GM18907 (cell line): ENCODE data around the gene C16orf78.

Source experiments
- ATAC-seq: cut with Tn5 transposase; IDR thresholded peaks from one replicate; pipeline ENCODE4 v1.9.1; 2021; ENCODE audit warnings: mild to moderate bottlenecking, moderate library complexity; ENCODE audit not compliant: unreplicated experiment

C16orf78 gene, protein sequence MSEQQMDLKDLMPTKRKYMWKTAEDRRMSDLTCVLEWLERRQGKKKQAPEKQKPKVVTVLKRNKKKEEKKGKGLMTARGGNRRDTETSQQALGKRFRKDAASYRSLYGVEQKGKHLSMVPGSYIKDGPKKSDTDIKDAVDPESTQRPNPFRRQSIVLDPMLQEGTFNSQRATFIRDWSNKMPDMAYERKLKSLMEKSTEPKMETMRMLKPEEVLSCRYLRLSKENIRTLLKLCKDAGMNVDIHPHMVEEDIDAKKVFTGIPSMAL

DNA sequence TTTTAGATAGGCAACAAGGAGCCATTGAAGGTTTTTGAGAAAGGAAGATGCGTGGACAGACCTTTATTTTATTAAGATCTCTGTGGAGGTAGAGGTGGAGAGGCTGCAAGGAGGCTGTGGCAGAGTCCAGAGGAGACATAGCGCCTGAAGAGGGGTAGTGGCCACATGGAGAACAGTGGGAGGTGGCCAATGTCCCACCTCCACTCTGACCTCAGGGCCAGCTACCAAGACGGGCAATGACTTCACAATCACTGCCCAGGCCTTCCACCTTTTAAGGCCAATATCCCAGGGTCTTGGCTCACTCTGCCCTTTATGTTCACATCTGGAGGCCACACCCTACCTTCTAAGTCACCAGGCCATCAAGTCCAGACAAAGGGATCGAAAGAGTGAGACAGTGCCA is at the start of gene C16orf78:
Gene C16orf78 (plus strand): TSS at position 301 of the 400 bp plus-strand sequence. CDS start 136 bp downstream, outside the sequence.
- no peak for ATAC-seq

DNA sequence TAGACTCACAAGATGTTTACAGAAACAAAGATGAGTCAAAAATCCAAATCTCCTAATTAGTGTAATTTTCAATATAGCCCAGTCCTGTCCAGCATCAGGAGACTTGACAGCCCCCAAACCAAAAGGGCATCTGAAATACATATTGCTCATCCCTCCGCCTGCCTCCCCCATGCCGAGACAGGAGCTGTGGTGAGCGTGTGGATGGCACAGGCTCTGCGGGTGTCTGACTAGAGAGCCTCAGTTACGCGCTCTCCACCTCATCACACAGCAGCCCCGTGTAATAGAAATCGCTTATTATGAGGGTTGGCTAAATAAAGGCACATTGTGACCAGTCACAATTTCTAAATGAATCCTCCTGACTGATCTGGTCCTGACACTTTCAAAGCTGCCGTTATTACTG is 48.9 kb upstream of the C16orf78 start:
- no peak for ATAC-seq

- no peak for ATAC-seq
Observed at GRCh38 chr16:49327466-49327865, 46.1 kb upstream of the C16orf78 start.

- ATAC-seq: no peak
Observed at GRCh38 chr16:49328325-49328724, 45.3 kb upstream of the C16orf78 start.

DNA sequence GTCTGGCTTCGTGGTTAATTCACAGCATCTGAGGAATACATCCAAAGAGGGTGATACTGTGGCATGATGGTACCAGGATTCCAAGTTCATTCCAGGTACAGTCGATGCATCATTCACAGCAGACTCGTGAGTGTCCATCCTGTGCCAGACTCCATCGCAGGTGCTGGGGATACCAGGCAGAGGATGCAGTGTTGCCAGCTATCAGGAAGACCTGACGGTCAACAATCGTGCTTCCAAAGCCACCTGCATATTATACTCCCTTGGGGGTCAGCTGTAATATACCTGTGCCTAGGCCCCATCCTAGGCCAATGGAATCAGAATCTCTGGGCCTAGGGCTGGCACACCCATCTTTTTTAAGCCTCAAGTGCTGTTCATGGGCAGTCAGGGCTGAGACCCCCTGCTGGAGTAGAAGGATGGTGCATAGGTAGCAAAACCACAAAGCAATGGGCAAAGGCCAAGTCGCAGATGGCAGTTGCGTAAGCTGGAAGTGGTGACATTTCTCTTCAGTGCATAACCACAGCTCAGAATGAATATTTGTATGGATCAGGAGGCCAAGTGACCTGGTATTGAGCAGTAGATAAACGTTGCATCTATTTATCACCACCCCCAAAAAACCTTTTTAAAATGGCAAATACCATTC is 42.9 kb upstream of the C16orf78 start:
- ATAC-seq: no peak

DNA sequence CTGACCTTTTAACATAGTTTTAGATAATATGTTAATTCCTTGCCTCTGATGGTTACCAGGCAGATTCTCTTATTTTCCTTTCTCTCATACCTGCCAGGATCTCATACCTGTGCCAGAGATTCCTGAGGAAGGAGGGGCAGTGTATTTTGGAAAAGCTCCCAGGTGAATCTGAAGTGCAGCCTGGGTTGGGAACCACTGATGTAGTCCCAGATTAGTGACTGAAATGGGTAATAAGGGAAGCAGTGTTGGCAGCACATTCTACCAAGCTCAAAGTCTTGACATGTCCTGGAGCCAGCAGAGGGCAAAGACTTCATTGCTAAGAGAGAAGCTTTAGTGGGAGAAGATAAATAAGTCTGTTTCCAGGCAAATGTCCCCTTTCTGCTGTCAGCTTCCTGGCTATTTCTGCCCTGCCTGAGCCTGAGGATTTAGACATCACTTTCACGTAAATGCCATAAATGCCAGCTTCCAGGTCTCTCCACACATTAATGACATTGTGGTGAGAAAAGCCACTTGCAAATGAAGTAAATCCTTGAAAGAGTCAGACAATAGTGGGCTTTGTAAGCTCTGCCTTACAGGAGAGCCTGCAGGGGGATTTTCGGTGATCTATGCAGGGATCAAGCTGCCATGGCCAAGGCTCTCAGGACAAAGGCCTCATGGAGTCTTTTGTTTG is 40.9 kb upstream of the C16orf78 start:
- ATAC-seq: no peak

GRCh38 chr16:49333259-49333597 is 40.4 kb upstream of the C16orf78 start:
- no peak for ATAC-seq

DNA sequence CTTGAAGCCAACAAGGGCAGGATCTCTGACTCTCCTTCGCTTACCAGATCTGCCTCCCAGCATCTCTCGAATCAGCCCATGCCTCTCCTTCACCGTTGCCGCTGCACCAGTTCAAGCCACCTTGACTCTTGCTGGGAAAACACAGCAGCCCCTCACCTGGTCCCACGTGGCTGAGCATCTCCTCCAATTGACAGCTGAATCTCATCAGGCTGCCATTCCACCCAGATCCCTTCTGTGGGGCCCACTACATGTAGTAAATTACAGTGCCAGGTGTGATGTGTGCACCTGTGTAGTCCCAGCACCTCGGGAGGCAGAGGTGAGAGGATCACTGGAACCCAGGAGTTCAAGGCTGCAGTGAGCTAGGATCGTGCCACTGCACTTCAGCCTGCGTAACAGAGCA is 37.8 kb upstream of the C16orf78 start:
- ATAC-seq: no peak

GRCh38 chr16:49336581-49336980 is 37.0 kb upstream of the C16orf78 start:
- ATAC-seq: no peak

DNA sequence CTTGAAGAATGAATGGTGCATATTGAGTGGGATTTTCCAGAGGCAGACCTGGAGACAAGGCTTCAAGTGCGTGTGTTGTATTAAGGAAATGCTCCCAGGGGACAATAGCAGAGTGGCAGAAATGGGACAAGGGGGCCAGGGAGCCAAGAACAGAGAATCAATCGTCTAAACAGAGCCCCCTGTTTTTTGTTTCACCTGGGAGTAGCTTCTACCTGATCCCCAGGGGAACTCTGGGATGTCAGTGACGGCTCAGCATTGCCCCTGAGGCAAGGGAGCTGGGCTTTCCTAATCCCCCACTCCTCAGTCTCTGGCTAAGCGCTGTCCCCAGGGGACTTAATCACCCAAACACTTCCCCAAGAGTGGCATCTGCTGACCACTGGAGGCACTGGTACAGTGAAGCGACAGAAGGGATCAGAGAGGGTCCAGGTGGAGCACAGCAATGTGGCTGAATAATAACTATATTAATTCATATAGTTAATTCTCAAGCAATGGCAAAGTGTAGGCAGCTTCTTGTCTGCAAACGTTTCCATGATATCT is 35.7 kb upstream of the C16orf78 start:
- no peak for ATAC-seq

DNA sequence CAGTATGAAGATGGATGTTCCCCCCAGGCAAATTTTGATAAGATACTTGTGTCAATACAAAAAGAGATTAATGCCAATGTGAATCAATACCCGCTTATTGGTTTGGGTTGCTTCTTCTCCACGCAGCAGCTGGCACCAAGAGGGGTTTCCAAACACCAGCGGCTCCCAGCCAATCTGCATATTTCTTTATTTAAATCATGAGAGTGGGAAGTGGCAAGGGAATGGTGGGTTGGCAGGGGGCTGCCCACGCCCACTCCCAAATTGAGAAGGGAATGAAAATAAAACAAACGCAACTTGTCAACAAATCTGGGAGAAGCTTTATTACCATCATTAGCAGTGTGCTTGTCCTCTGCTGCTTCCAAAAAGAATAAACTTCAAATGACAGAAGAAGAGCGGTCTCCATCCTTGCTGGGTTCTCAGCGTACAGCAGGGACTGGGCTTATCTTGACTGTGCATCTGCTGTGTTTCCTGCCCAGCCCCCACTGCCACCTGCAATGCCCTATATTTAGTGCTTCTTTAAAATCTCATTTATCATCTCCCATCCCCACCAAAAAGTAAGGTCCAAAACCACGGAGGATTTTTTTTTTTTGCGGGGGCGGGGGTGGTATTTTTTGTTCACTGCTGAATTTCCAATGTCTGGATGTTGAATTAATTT is 34.9 kb upstream of the C16orf78 start:
- no peak for ATAC-seq

DNA sequence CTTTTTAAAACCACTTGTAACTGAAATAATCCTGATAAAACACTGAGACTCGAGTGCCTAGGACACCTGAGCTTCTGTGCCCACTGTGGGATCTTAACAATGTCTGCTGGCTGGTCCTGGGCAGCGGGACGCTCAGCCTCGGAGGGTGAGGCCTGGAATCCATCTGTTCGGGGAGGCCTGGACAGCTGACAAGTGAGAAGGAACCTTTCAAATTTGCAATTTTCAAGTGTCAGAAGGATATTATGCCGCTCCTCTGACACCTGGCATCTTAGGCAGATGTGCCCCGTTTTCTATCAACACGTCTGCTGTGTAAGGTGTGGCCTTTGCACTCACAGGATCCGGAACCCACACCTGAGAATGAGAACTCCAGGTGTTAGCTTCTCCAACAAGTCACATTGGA is 33.1 kb upstream of the C16orf78 start:
- no peak for ATAC-seq

DNA sequence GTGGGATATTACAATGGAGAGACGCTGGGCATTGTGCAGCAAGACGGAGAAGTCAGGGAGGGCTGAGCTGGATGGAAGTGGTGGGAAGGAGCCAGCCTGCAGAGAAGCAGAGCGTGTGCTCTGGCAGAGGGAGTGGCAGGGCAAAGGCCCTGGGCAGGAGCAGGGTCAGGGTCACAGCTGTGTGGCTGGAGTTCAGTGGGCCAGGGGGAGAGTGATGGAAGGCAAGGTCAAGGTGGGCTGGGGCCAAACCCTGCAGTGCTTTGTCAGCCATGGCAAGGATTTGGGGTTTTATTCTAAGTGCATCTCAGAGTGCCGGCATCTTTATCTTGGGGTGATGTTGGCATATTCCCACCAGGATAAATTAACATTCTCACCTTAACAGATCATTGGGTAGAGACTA is 31.9 kb upstream of the C16orf78 start:
- ATAC-seq: no peak

DNA sequence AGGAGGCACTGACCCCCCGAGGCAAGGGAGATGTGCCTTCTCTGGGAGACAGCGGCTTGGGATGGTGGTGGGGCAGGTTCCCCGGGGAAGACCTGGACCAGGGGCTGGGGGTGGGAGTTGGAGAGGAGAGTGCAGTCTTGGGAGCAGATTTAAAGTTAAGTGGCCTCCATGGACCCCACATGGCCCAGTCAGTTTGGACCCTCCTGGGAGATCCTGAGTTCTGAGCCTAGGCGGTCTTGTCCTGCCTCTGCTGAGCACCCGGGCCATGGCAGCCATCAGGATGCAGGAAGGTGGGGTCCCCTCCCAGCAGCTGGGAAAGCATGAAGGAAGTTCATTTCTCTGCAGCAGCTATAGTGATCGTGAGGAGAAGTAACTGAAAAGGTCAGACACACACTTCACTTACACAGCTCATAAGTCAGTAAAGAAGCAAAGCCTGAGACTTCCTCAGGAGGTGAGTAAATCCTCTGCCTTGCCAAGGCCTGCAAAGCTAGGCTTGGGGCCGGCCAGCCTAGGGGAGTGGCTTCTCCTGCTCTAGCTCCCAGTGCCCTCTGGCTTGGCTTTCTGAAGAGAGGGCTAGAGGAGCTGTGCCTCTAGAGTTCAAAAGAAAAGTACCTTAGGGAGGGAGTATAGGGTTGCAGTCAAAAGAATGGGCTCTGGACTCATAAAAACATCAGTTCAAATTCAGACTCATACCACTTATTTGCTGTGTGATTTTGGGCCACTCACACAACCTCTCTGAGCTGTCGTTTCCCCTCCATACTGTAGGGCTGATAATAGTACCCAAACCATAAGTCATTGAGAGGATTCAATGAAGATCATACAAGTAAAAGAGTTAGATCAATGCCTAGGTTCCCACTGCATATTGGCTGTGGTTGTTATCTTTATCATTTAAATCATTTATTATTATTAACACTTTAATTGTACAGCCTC is 31.0 kb upstream of the C16orf78 start:
- no peak for ATAC-seq

DNA sequence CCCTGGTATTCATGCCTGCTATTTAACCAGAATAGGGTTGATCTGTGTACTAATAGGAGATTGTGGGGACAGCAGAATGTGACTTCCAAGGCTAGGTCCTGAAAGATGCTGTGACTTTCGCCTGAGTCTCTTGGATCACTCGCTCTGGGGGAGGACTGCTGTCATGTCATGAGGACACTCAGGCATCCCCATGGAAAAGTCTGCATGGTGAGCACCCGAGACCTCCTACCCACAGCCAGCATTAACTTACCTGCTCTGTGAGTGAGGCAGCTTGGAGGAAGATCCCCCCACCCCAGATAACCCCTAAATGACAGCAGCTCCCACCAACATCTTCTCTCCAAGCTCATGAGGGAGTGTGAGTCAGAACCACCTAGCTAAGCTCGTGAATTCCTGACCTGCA is 30.3 kb upstream of the C16orf78 start:
- no peak for ATAC-seq

GRCh38 chr16:49344401-49344800 is 29.2 kb upstream of the C16orf78 start:
- no peak for ATAC-seq

DNA sequence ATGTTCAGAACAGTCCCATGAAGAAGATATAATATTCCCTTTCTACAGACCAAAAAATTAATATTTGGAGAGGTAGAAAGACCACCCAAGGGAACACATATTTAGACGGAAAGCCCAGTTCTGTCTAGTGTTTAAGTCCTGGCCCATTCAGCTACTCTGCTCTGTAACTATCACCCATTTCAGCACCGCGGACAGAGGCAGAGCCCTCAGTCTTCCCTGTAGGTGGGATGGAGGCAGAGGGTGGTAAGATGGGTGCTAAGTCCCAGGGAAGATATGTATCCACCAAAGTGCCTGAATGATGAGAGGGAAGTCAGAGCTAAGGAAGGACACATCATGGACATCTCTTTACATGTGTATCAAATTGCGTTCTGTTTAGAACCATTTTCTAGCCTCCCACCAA is 27.8 kb upstream of the C16orf78 start:
- ATAC-seq: no peak

- no peak for ATAC-seq
Observed at GRCh38 chr16:49346459-49346858, 27.1 kb upstream of the C16orf78 start.

GRCh38 chr16:49347476-49347875 is 26.1 kb upstream of the C16orf78 start:
- ATAC-seq: no peak

GRCh38 chr16:49348408-49349176 is 25.0 kb upstream of the C16orf78 start:
- no peak for ATAC-seq
